K562 treated with DMSO at 1 percent for 12 hours (cell line): ENCODE results near the gene WDR64. TPM values are rescaled to one million over a fixed set of nuclear protein-coding genes. Genes with fewer than 3 reads are reported as not detected.

Experiments
- total RNA-seq: library from RNA; unstranded; fragments of 300-600 nt; gene quantifications from 2 replicates; pipeline ENCODE4 v1.2.3, GENCODE V29; 2022; ENCODE audit not compliant: insufficient read depth

The WDR64 gene
- 0.27 TPM in 1 of 2 replicates, not detected in the other for total RNA-seq

GRCh38 chr1:241652012-241652411 is at the start of gene WDR64:
Gene WDR64, plus strand, starts transcription at chr1:241652281. Its CDS starts 204 bp downstream, at chr1:241652485.

GRCh38 chr1:241640149-241640866 is 11.8 kb upstream of the WDR64 start, which contains the start of the genes CHML and OPN3:
Gene CHML, minus strand, starts transcription at chr1:241640369. Its CDS starts 4,603 bp downstream, at chr1:241635766.
Gene OPN3, minus strand, starts transcription at chr1:241640369. Its CDS starts 115 bp downstream, at chr1:241640254.

GRCh38 chr1:241847796-241848685 is 196.0 kb downstream of the WDR64 start, which contains the start of gene EXO1:
Gene EXO1, plus strand, starts transcription at chr1:241848204. Its CDS starts 2,222 bp downstream, at chr1:241850426.

Other genes with a start within 250 kb of the WDR64 start
- gene FH, start 132.5 kb upstream of the WDR64 start, total RNA-seq = 125 and 168 TPM in 2 replicates
- gene KMO, start 119.9 kb upstream of the WDR64 start, total RNA-seq = not detected in 2 replicates
- 5.3 and 28.7 TPM in 2 replicates for gene CHML, start 11.9 kb upstream of the WDR64 start, total RNA-seq
- gene OPN3, start 11.9 kb upstream of the WDR64 start, total RNA-seq = 17.8 and 44.8 TPM in 2 replicates
- gene EXO1, start 195.9 kb downstream of the WDR64 start, total RNA-seq = 21.4 and 59.6 TPM in 2 replicates